Mesodermal cell (in vitro differentiated cells): ENCODE measurements around the gene UBE2E2.
"Not testable (repeated sequence)": the region's sequence is repeated elsewhere in the genome, so short reads cannot be mapped to it uniquely, and the experiment has no call there.

Source experiments
- H3K27ac ChIP-seq: 2 replicates; pipeline ENCODE4 v1.7.0; 2013; ENCODE audit warnings: mild to moderate bottlenecking, low read depth, low read length, moderate library complexity; ENCODE audit not compliant: severe bottlenecking
- H3K36me3 ChIP-seq: 2 replicates; pipeline ENCODE4 v1.7.1; 2013; ENCODE audit warnings: mild to moderate bottlenecking, low read length, moderate library complexity; ENCODE audit not compliant: control insufficient read depth, insufficient read depth
- H3K4me1 ChIP-seq: one replicate; pipeline ENCODE4 v1.7.1; 2013; ENCODE audit warnings: mild to moderate bottlenecking, low read length; ENCODE audit not compliant: insufficient read depth, control insufficient read depth, poor library complexity, severe bottlenecking
- H3K4me3 ChIP-seq: 2 replicates; pipeline ENCODE4 v1.7.0; 2013; ENCODE audit warnings: low read length, control low read depth, mild to moderate bottlenecking; ENCODE audit not compliant: insufficient read depth, poor library complexity, severe bottlenecking; ENCODE audit errors: extremely low read depth
- H3K9me3 ChIP-seq: 2 replicates; pipeline ENCODE4 v1.7.1; 2013; ENCODE audit warnings: mild to moderate bottlenecking, low read length, moderate library complexity; ENCODE audit not compliant: control insufficient read depth
- WGBS, 2 experiments: methylation state at CpG; one replicate each; pipeline ENCODE4 v1.1.5; 2013; ENCODE audit warnings: missing lambda C conversion rate in 2 of 2; ENCODE audit not compliant: insufficient coverage in 2 of 2; 5-methylcytosine and 5-hydroxymethylcytosine counted together

The UBE2E2 gene

DNA sequence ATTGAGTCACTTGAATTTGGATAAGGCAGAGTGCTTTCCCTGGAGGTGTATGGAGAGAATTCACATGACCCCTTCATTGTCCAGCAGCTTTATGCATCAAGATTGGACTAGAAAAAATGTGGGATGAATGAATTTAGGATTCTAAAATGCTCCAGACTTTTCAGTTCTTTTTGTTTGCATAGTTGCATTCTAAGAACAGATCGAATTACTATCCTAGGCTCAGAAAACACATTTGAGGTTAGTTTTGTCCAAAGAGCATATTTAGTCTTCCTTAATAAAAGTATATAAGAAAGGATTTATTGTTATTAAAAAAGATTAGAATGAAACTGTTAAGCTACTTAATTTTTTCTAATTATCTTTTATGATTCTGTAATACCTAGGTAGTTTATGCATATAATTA lies 127.4 kb downstream of the UBE2E2 start:
- no peaks in the 10 kb centered on the region for H3K9me3 ChIP-seq
- no peaks in the 10 kb centered on the region for H3K36me3 ChIP-seq
- WGBS, 2 experiments = no CpG with 5 or more reads among the region's 1 CpG
- no peak overlapping the region for H3K4me3 ChIP-seq
- H3K4me1 ChIP-seq = no peaks in the 10 kb centered on the region
- no peak overlapping the region for H3K27ac ChIP-seq

- Histone ChIP-seq H3K27ac (no peak overlapping the region), H3K4me3 (no peak overlapping the region), H3K9me3 (no peaks in the 10 kb centered on the region), H3K36me3 (no peaks in the 10 kb centered on the region), H3K4me1 (no peaks in the 10 kb centered on the region)
- 60 to 88% methylated on average over 1 of the region's 1 CpG for WGBS, 2 experiments
Measured at GRCh38 chr3:23331141-23331935, 128.2 kb downstream of the UBE2E2 start.

GRCh38 chr3:23333633-23334032 lies 130.5 kb downstream of the UBE2E2 start:
- no peaks in the 10 kb centered on the region for H3K4me1 ChIP-seq
- H3K27ac ChIP-seq = no peak overlapping the region
- no peaks in the 10 kb centered on the region for H3K36me3 ChIP-seq
- H3K4me3 ChIP-seq = no peak overlapping the region
- WGBS, 2 experiments = 100% methylated on average over 1 to 2 of the region's 2 CpGs
- H3K9me3 ChIP-seq = no peaks in the 10 kb centered on the region

DNA sequence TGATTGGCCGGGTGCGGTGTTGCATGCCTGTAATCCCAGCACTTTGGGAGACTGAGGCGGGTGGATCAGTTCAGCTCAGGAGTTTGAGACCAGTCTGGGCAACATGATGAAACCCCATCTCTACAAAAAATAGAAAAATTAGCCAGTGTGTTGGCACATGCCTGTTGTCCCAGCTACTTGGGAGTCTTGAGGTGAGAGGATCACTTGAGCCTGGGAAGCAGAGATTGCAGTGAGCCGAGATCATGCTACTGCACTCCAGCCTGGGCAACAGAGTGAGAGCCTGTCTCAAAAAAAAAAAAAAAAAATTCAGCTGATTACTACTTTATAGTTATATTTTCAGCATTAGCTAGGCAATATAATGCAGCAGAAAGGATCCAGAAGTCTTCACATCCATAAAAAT lies 133.7 kb downstream of the UBE2E2 start:
- WGBS, 2 experiments = 100% methylated on average over 3 of the region's 4 CpGs; no CpG with 5 or more reads in 1 of the 2 experiments
- H3K9me3 ChIP-seq, H3K4me3 ChIP-seq, H3K27ac ChIP-seq, H3K36me3 ChIP-seq, H3K4me1 ChIP-seq: not testable (repeated sequence)

GRCh38 chr3:23341147-23341838 lies 138.2 kb downstream of the UBE2E2 start:
- Histone ChIP-seq H3K36me3 (no peaks in the 10 kb centered on the region), H3K27ac (no peak overlapping the region), H3K9me3 (no peaks in the 10 kb centered on the region), H3K4me3 (no peak overlapping the region), H3K4me1 (no peaks in the 10 kb centered on the region)
- no CpG with 5 or more reads among the region's 1 CpG for WGBS, 2 experiments

- WGBS, 2 experiments = no CpG with 5 or more reads among the region's 4 CpGs
Measured at GRCh38 chr3:23342343-23342742, 139.2 kb downstream of the UBE2E2 start.

DNA sequence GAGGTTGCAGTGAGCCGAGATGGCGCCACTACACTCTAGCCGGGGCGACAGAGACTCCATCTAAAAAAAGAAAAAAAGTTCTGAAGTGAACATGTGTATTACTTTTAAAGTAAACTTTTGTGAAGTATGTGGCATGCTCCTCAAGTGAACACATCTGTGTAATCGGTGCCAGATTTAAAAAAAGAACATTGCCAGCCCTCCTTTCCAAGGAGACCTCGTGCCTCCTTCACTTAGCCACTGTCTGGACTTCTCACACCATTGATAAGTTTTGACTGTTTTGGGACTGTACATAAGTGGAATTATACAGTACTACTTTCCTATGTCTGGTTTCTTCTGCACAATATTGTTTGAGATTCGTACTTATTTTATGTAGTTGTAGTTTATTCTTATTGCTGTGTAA lies 140.4 kb downstream of the UBE2E2 start:
- 93 to 100% methylated on average over 2 to 3 of the region's 7 CpGs for WGBS, 2 experiments
- H3K4me1 ChIP-seq = no peaks in the 10 kb centered on the region
- H3K9me3 ChIP-seq = no peaks in the 10 kb centered on the region
- H3K4me3 ChIP-seq = no peak overlapping the region
- no peaks in the 10 kb centered on the region for H3K36me3 ChIP-seq
- no peak overlapping the region for H3K27ac ChIP-seq

More at GRCh38 chr3:23342343-23342742, 139.2 kb downstream of the UBE2E2 start:
- Histone ChIP-seq H3K27ac (no peak overlapping the region), H3K4me1 (no peaks in the 10 kb centered on the region), H3K4me3 (no peak overlapping the region), H3K9me3 (no peaks in the 10 kb centered on the region), H3K36me3 (no peaks in the 10 kb centered on the region)

DNA sequence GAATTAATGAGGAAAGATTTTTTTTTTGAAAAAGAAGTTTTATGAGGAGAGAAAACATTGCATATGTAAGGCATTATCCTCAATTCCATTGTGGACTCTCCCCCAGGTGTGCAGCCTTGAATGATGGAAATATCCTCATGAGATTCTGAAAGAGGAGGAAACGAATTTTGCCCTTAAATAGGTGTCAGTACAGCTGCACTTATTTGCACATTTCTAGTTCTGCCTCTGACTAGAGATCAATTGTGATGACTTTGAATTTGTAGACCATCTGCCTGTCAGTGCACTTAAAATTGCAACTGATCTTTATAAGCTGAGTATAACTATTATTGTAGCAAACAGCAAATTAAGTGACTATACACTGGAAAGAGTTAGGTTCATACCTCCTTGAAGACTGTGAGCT lies 141.8 kb downstream of the UBE2E2 start:
- no peak overlapping the region for H3K4me3 ChIP-seq

GRCh38 chr3:23349444-23349843 lies 146.3 kb downstream of the UBE2E2 start:
- WGBS, 2 experiments = 92 to 95% methylated on average over 11 to 12 of the region's 15 CpGs
- not testable (repeated sequence) for H3K4me3 ChIP-seq, H3K4me1 ChIP-seq, H3K36me3 ChIP-seq, H3K27ac ChIP-seq, H3K9me3 ChIP-seq

More for the DNA sequence above, 141.8 kb downstream of the UBE2E2 start:
- WGBS, 2 experiments = 20 to 67% methylated on average over 1 of the region's 1 CpG
- no peaks in the 10 kb centered on the region for H3K4me1 ChIP-seq
- H3K27ac ChIP-seq = no peak overlapping the region
- peaks cover 5% of the 10 kb centered on the region for H3K9me3 ChIP-seq
- no peaks in the 10 kb centered on the region for H3K36me3 ChIP-seq

- Histone ChIP-seq H3K4me3 (no peak overlapping the region), H3K27ac (no peak overlapping the region), H3K9me3 (no peaks in the 10 kb centered on the region), H3K36me3 (no peaks in the 10 kb centered on the region), H3K4me1 (no peaks in the 10 kb centered on the region)
- WGBS, 2 experiments = 93 to 100% methylated on average over 1 to 3 of the region's 3 CpGs
Measured at GRCh38 chr3:23356169-23356568, 153.0 kb downstream of the UBE2E2 start.

GRCh38 chr3:23356923-23357322 lies 153.8 kb downstream of the UBE2E2 start:
- Histone ChIP-seq H3K4me3 (no peak overlapping the region), H3K27ac (no peak overlapping the region), H3K4me1 (no peaks in the 10 kb centered on the region), H3K36me3 (no peaks in the 10 kb centered on the region), H3K9me3 (no peaks in the 10 kb centered on the region)
- WGBS, 2 experiments = 91 to 100% methylated on average over 1 of the region's 3 CpGs
